GM12875 (cell line): ENCODE results near the gene DYNC1I1.

Experiments used
- H3K4me3 ChIP-seq: one replicate; pipeline ENCODE4 v1.5.1; 2011; ENCODE audit warnings: low read depth, low read length, control low read depth
- CTCF ChIP-seq: IDR thresholded peaks from 2 replicates; pipeline ENCODE4 v1.5.1; 2011; ENCODE audit warnings: low read depth, mild to moderate bottlenecking, control low read depth, inconsistent platforms, low read length, moderate library complexity, borderline replicate concordance; ENCODE audit not compliant: insufficient read depth

The DYNC1I1 gene

GRCh38 chr7:95919556-95919955 lies 147.2 kb downstream of the DYNC1I1 start:
- TF ChIP-seq CTCF, result no peak
- no peak overlapping the region for H3K4me3 ChIP-seq

GRCh38 chr7:95921543-95921942 lies 149.2 kb downstream of the DYNC1I1 start:
- H3K4me3 ChIP-seq, result no peak overlapping the region
- no peak for TF ChIP-seq CTCF

- no peak overlapping the region for H3K4me3 ChIP-seq
- no peak for TF ChIP-seq CTCF
Observed at GRCh38 chr7:95922191-95922590, 149.8 kb downstream of the DYNC1I1 start.

GRCh38 chr7:95925236-95925635 lies 152.9 kb downstream of the DYNC1I1 start:
- H3K4me3 ChIP-seq, result no peak overlapping the region
- TF ChIP-seq CTCF, result no peak

GRCh38 chr7:95925971-95926370 lies 153.6 kb downstream of the DYNC1I1 start:
- no peak overlapping the region for H3K4me3 ChIP-seq
- TF ChIP-seq CTCF, result no peak

- no peak for TF ChIP-seq CTCF
- H3K4me3 ChIP-seq, result no peak overlapping the region
Observed at GRCh38 chr7:95927756-95928155, 155.4 kb downstream of the DYNC1I1 start.

GRCh38 chr7:95929710-95930280 lies 157.4 kb downstream of the DYNC1I1 start:
- no peak for TF ChIP-seq CTCF
- no peak overlapping the region for H3K4me3 ChIP-seq
